ENCODE measurements around the gene UNCX. TPM values are rescaled to one million over a fixed set of nuclear protein-coding genes. Genes with fewer than 3 reads are reported as not detected.

The UNCX gene
- total RNA-seq, 1 experiment from 2014 or later: not detected

GRCh38 chr7:1268866-1269265 lies 36.2 kb downstream of the UNCX start:
- H3K27me3 Mint-ChIP-seq (ENCODE audit: unreplicated experiment): peaks cover 77% of the 10 kb centered on the region
- no peaks in the 10 kb centered on the region for H3K9me3 Mint-ChIP-seq (ENCODE audit: low read depth, unreplicated experiment)
- intact Hi-C loops (cut with micrococcal nuclease; ENCODE audit: unreplicated experiment): no loop called here
- CTCF ChIA-PET: interaction anchor here (0.6 to 1.0 kb wide), 3 partner anchors 76 to 646 kb away, joined by 3 to 5 read pairs (median 3); no protein-coding TSS in a partner anchor
- H3K4me3 Mint-ChIP-seq (ENCODE audit: low read depth, unreplicated experiment): no peak overlapping the region
- peaks cover 6% of the 10 kb centered on the region for H3K36me3 Mint-ChIP-seq (ENCODE audit: insufficient read depth, unreplicated experiment)
- no peak for TF ChIP-seq CTCF (IDR thresholded peaks at IDR 0.05; ENCODE audit: unreplicated experiment)
- no peak for DNase-seq
- no peak overlapping the region for H3K27ac Mint-ChIP-seq (ENCODE audit: unreplicated experiment)
- H3K4me1 Mint-ChIP-seq (ENCODE audit: low read depth, unreplicated experiment): no peaks in the 10 kb centered on the region
- BruUV-seq (replicated peaks): no TSS peak

GRCh38 chr7:1269336-1269890 lies 36.7 kb downstream of the UNCX start:
- no peak for DNase-seq
- CTCF ChIA-PET: interaction anchor here (0.6 to 1.2 kb wide), 4 partner anchors 77 to 646 kb away, joined by 3 to 5 read pairs (median 3); partner anchors contain the start of gene TMEM184A
- H3K4me1 Mint-ChIP-seq (ENCODE audit: low read depth, unreplicated experiment): no peaks in the 10 kb centered on the region
- H3K9me3 Mint-ChIP-seq (ENCODE audit: low read depth, unreplicated experiment): no peaks in the 10 kb centered on the region
- no peak overlapping the region for H3K4me3 Mint-ChIP-seq (ENCODE audit: low read depth, unreplicated experiment)
- H3K27me3 Mint-ChIP-seq (ENCODE audit: unreplicated experiment): peaks cover 71% of the 10 kb centered on the region
- H3K27ac Mint-ChIP-seq (ENCODE audit: unreplicated experiment): no peak overlapping the region
- no peak for TF ChIP-seq CTCF (IDR thresholded peaks at IDR 0.05; ENCODE audit: unreplicated experiment)
- peaks cover 6% of the 10 kb centered on the region for H3K36me3 Mint-ChIP-seq (ENCODE audit: insufficient read depth, unreplicated experiment)
- BruUV-seq (replicated peaks): no TSS peak
- intact Hi-C loops (cut with micrococcal nuclease; ENCODE audit: unreplicated experiment): no loop called here

- no TSS peak for BruUV-seq (replicated peaks)
- peaks cover 6% of the 10 kb centered on the region for H3K36me3 Mint-ChIP-seq (ENCODE audit: insufficient read depth, unreplicated experiment)
- H3K9me3 Mint-ChIP-seq (ENCODE audit: low read depth, unreplicated experiment): no peaks in the 10 kb centered on the region
- no peak overlapping the region for H3K27ac Mint-ChIP-seq (ENCODE audit: unreplicated experiment)
- H3K4me3 Mint-ChIP-seq (ENCODE audit: low read depth, unreplicated experiment): no peak overlapping the region
- H3K4me1 Mint-ChIP-seq (ENCODE audit: low read depth, unreplicated experiment): no peaks in the 10 kb centered on the region
- TF ChIP-seq CTCF (IDR thresholded peaks at IDR 0.05; ENCODE audit: unreplicated experiment): no peak
- CTCF ChIA-PET: interaction anchor here (0.6 to 1.2 kb wide), 2 partner anchors 286 to 481 kb away, joined by 3 to 6 read pairs; partner anchors contain the start of gene TMEM184A
- no peak for DNase-seq
- intact Hi-C loops (cut with micrococcal nuclease; ENCODE audit: unreplicated experiment): no loop called here
- H3K27me3 Mint-ChIP-seq (ENCODE audit: unreplicated experiment): peaks cover 64% of the 10 kb centered on the region
Observed at GRCh38 chr7:1270181-1270580, 37.5 kb downstream of the UNCX start.

DNA sequence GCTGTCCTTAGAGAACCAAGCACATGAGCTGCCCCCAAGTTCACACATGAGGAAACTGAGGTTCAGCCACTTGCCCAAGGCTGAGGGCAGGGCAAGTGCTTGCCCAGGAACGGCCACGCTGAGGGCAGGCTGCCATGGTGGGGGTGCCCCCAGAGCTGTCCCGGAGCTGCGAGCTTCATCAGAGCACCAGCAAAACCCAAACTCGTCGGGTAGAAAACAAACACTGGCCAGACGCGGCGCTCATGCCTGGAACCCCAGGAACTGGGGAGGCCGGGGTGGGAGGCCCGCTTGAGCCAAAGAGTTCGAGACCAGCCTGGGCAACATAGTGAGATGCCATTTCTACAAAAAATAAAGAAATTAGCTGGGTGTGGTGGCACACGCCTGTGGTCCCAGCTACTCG lies 38.4 kb downstream of the UNCX start:
- CTCF ChIA-PET: interaction anchor here (0.6 kb wide), 1 partner anchor 481 kb away, joined by 6 read pairs; no protein-coding TSS in a partner anchor
- Mint-ChIP-seq H3K27ac (ENCODE audit: unreplicated experiment) (no peak overlapping the region), H3K27me3 (ENCODE audit: unreplicated experiment) (peaks cover 55% of the 10 kb centered on the region), H3K9me3 (ENCODE audit: low read depth, unreplicated experiment) (no peaks in the 10 kb centered on the region), H3K4me1 (ENCODE audit: low read depth, unreplicated experiment) (no peaks in the 10 kb centered on the region), H3K4me3 (ENCODE audit: low read depth, unreplicated experiment) (no peak overlapping the region), H3K36me3 (ENCODE audit: insufficient read depth, unreplicated experiment) (peaks cover 6% of the 10 kb centered on the region)
- no peak for TF ChIP-seq CTCF (IDR thresholded peaks at IDR 0.05; ENCODE audit: unreplicated experiment)
- intact Hi-C loops (cut with micrococcal nuclease; ENCODE audit: unreplicated experiment): no loop called here
- BruUV-seq (replicated peaks): no TSS peak
- DNase-seq: no peak
